Measurements from ENCODE around the gene PIWIL4. TPM values are rescaled to one million over a fixed set of nuclear protein-coding genes. Genes with fewer than 3 reads are reported as not detected.
"Not testable (repeated sequence)": the region's sequence is repeated elsewhere in the genome, so short reads cannot be mapped to it uniquely, and the experiment has no call there.

Gene PIWIL4
- total RNA-seq, 4 donors from 2014 or later = 7.2 to 9.0 (median 8.3) TPM

DNA sequence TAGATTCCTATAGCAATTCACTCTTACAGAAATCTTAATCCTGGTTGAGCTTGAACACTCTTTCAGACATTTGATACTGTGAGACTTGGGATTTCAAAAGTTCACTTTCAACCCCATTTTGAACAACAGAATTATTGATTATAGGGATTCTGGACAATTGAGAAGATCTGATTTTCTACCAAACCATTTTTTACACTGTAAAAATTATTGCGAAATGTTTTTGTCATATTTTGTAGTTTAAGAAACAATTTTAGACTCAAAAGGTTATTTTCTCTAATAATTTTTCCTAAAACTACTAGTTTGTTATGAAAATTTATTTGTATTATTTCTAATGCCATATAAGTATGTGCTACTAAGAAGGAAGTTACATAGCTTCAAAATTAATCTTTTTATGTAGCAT, 36.4 kb downstream of the PIWIL4 start:
- Histone ChIP-seq H3K36me3 (peaks cover 0 to 31% (median 6%) of the 10 kb centered on the region in 3 donors), H3K4me3 (no peak overlapping the region), H3K4me1 (peaks cover 0 to 4% (median 2%) of the 10 kb centered on the region in 4 donors), H3K27me3 (no peaks in the 10 kb centered on the region), H3K9me3 (no peaks in the 10 kb centered on the region), H3K27ac (no peak overlapping the region)
- TF ChIP-seq POLR2A (IDR thresholded peaks at IDR 0.05) = no peak
- no peak for TF ChIP-seq CTCF (IDR thresholded peaks at IDR 0.05)
- TF ChIP-seq EP300 (IDR thresholded peaks at IDR 0.05) = no peak
- DNase-seq (ENCODE audit: low spot score in 2 of 2) = no peak
- 97 to 99% methylated on average over 1 of the region's 1 CpG for WGBS, 2 donors

DNA sequence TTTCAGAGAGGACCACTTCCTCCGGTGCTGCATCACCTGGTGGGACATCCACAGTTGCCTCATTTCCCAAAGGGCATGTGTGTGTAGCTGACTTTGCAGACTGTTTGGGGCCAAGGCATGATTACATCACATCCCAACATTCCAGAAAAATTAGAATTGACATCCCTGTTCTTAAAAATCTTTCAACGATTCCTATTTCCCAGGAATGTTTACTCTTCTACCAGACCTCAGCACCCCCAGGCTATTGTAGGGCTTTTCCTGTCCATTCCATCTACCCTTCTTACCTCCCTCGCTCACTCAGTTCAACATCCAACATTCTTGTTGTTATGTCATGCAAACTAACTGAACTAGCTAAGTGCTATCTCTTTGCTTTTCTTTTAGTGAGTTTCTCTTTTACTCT, 37.3 kb downstream of the PIWIL4 start:
- Histone ChIP-seq H3K4me3 (no peak overlapping the region), H3K4me1 (peaks cover 0 to 4% (median 2%) of the 10 kb centered on the region in 4 donors), H3K27ac (no peak overlapping the region), H3K36me3 (peaks cover 0 to 34% (median 7%) of the 10 kb centered on the region in 3 donors), H3K27me3 (no peaks in the 10 kb centered on the region), H3K9me3 (peaks cover 0 to 5% (median 0%) of the 10 kb centered on the region in 4 donors)
- TF ChIP-seq POLR2A (IDR thresholded peaks at IDR 0.05) = no peak
- TF ChIP-seq CTCF (IDR thresholded peaks at IDR 0.05) = no peak
- TF ChIP-seq EP300 (IDR thresholded peaks at IDR 0.05) = no peak
- 66 to 77% methylated on average over 3 of the region's 3 CpGs for WGBS, 2 donors
- no peak for DNase-seq (ENCODE audit: low spot score in 2 of 2)

- no peak for DNase-seq (ENCODE audit: low spot score in 2 of 2)
- Histone ChIP-seq H3K27me3 (no peaks in the 10 kb centered on the region), H3K4me1 (no peaks in the 10 kb centered on the region), H3K4me3 (no peak overlapping the region), H3K36me3 (peaks cover 0 to 81% (median 4%) of the 10 kb centered on the region in 3 donors), H3K9me3 (peaks cover 0 to 49% (median 16%) of the 10 kb centered on the region in 4 donors), H3K27ac (no peak overlapping the region)
- no peak for TF ChIP-seq CTCF (IDR thresholded peaks at IDR 0.05)
- TF ChIP-seq POLR2A (IDR thresholded peaks at IDR 0.05) = no peak
- no peak for TF ChIP-seq EP300 (IDR thresholded peaks at IDR 0.05)
- WGBS, 2 donors = 85 to 88% methylated on average over 1 of the region's 1 CpG
Observed at GRCh38 chr11:94613120-94613519, 46.0 kb downstream of the PIWIL4 start.

GRCh38 chr11:94623120-94623735, 56.1 kb downstream of the PIWIL4 start:
- Histone ChIP-seq H3K4me1 (no peaks in the 10 kb centered on the region), H3K36me3 (peaks cover 0 to 22% (median 0%) of the 10 kb centered on the region in 3 donors), H3K4me3 (no peak overlapping the region), H3K9me3 (peaks cover 0 to 13% (median 2%) of the 10 kb centered on the region in 4 donors), H3K27ac (no peak overlapping the region), H3K27me3 (no peaks in the 10 kb centered on the region)
- TF ChIP-seq EP300 (IDR thresholded peaks at IDR 0.05) = no peak
- TF ChIP-seq POLR2A (IDR thresholded peaks at IDR 0.05) = no peak
- peak; percentile 52 to 86 (median 69) for TF ChIP-seq CTCF (IDR thresholded peaks at IDR 0.05)
- 30 to 33% methylated on average over 6 of the region's 6 CpGs for WGBS, 2 donors
- peak; percentile 28 to 70 for DNase-seq (ENCODE audit: low spot score in 2 of 2)

- WGBS, 2 donors = 71 to 76% methylated on average over 3 of the region's 3 CpGs
- not testable (repeated sequence) for H3K27ac ChIP-seq; H3K27me3 ChIP-seq; H3K4me3 ChIP-seq; DNase-seq (ENCODE audit: low spot score in 2 of 2); H3K4me1 ChIP-seq
- H3K9me3 ChIP-seq = peaks cover 0 to 21% (median 2%) of the 10 kb centered on the region in 4 donors
- peaks cover 0 to 13% (median 0%) of the 10 kb centered on the region in 3 donors for H3K36me3 ChIP-seq
Observed at GRCh38 chr11:94625422-94625821, 58.3 kb downstream of the PIWIL4 start.

DNA sequence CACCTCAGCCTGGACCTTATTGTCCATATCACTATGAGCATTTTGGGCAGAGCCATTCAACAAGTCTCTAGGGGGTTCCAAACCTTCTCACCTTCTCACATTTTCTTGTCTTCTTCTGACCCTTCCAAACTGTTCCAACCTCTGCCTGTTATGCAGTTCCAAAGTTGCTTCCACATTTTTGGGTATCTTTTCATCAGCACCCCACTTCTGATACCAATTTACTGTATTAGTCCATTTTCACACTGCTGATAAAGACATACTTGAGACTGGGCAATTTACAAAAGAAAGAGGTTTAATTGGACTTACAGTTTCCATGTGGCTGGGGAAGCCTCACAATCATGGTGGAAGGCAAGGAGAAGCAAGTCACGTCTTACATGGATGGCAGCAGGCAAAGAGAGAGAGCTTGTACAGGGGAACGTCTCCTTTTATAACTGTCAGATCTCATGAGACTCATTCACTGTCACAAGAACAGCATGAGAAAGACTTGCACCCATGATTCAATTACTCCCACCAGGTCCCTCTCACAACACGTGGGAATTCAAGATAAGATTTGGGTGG, 59.9 kb downstream of the PIWIL4 start:
- H3K4me3 ChIP-seq; H3K36me3 ChIP-seq; H3K4me1 ChIP-seq; H3K27me3 ChIP-seq; DNase-seq (ENCODE audit: low spot score in 2 of 2); H3K27ac ChIP-seq: not testable (repeated sequence)
- peaks cover 0 to 21% (median 2%) of the 10 kb centered on the region in 4 donors for H3K9me3 ChIP-seq
- WGBS, 2 donors = 89 to 93% methylated on average over 3 of the region's 3 CpGs

Data from tibial nerve (tissue), 4 donors.